Measurements from ENCODE around the gene MICALL2. TPM values are rescaled to one million over a fixed set of nuclear protein-coding genes. Genes with fewer than 3 reads are reported as not detected.

Gene MICALL2
- total and polyA plus RNA-seq, 12 donors = 7.9 to 1,057 (median 77.7) TPM

DNA sequence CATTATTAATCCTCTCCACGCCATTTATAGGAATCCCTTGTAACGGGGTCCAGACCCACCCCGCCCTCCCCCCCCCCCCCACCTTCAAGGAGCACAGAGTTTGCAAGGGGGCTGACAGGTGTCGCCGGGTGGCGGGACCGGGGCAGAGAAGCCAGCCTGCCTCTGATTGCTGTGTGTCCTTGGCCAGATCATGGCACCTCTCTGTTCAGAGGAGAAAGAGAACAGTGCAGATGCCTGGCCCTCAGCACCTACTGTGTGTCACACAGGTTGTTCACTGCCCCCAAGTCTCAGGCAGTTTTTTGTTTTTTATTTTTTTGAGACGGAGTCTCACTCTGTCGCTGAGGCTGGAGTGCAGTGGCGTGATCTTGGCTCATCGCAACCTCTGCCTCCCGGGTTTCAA, 5.4 kb upstream of the MICALL2 start:
- Histone ChIP-seq H3K27ac (no peak overlapping the region), H3K4me1 (replicated peaks in 1 of 2) (peaks cover 31 to 41% of the 10 kb centered on the region in 2 donors), H3K4me3 (no peak overlapping the region), H3K9me3 (replicated peaks in 1 of 3) (no peaks in the 10 kb centered on the region), H3K36me3 (replicated peaks in 1 of 2) (peaks cover 0 to 6% of the 10 kb centered on the region in 2 donors), H3K27me3 (no peaks in the 10 kb centered on the region)
- intact Hi-C loops (cut with DNase I) = no loop called here
- no peak for TF ChIP-seq POLR2A (IDR thresholded peaks at IDR 0.05)
- TF ChIP-seq, protein P1, sequence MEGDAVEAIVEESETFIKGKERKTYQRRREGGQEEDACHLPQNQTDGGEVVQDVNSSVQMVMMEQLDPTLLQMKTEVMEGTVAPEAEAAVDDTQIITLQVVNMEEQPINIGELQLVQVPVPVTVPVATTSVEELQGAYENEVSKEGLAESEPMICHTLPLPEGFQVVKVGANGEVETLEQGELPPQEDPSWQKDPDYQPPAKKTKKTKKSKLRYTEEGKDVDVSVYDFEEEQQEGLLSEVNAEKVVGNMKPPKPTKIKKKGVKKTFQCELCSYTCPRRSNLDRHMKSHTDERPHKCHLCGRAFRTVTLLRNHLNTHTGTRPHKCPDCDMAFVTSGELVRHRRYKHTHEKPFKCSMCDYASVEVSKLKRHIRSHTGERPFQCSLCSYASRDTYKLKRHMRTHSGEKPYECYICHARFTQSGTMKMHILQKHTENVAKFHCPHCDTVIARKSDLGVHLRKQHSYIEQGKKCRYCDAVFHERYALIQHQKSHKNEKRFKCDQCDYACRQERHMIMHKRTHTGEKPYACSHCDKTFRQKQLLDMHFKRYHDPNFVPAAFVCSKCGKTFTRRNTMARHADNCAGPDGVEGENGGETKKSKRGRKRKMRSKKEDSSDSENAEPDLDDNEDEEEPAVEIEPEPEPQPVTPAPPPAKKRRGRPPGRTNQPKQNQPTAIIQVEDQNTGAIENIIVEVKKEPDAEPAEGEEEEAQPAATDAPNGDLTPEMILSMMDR (IDR thresholded peaks at IDR 0.05) = no peak
- DNase-seq = no peak
- WGBS, 4 donors = 62 to 77% (median 72%) methylated on average over 7 to 12 of the region's 12 CpGs

DNA sequence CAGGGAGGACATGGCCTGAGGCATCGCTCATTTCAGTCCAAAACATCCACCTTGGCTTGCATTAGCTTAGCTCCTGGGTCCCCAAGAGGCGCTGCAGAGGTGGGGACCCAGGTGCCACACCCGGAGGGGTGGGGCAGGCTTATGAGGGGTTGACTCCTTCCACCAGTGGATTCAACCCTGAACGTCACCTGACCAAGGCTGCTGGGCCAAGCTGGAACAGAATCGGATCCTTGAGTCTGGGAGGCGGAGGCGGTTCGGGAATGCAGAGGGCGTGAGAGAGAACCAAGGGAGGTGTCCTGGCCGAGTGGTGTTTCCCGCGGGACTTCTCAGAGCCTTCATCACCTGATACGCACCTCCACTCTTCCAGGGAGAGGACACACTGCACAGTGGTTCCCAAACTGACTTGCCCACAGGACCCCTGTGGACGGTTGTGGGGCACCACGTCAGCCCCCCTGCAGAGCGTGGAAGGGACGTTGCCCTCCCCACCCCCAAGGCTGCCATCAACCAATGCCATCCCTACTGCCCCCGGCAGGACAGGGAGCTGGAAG, 4.5 kb upstream of the MICALL2 start:
- WGBS, 4 donors = 49 to 63% (median 59%) methylated on average over 8 to 18 of the region's 18 CpGs

DNA sequence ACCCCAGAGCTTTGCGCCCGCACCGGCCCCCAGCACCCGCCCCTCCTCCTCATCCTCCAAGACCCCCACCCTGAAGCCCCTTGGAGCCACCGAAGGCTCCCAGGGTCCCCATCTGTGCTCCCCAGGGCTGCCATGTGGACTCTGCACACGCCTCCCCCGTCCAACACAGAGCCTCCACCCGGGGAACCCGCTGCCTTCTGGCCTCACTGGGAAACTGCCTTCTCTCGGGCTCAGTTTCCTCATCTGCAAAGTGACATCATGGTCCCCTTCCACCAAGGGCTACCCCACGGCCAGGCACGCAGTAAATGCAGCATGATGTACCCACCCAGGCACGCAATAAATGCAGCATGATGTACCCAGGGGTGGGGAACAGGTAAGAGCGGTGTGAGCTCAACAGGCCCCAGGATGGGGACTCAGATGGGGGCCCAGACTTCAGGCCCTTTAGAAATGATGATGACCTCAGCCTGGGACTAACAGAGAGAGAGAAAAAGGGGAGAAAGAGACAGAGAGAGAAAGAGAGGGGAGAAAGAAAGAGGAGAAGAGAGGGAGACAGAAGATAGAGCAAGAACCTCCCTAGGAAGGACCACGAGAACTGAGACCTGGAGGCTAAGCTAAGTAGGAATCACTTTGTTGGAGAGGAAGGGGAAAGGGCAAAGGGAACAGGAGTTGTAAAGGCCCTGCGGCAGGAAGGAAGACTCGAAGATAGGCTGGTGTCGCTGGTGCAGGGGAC, 2.5 kb upstream of the MICALL2 start:
- Histone ChIP-seq H3K9me3 (replicated peaks in 1 of 3) (no peaks in the 10 kb centered on the region), H3K27me3 (no peaks in the 10 kb centered on the region), H3K36me3 (replicated peaks in 1 of 2) (no peaks in the 10 kb centered on the region), H3K27ac (peak overlapping the region; percentile 37 to 97 (median 82)), H3K4me1 (replicated peaks in 1 of 2) (peaks cover 47 to 56% of the 10 kb centered on the region in 2 donors), H3K4me3 (peak overlapping the region in 1 of 4 donors; percentile 63)
- no peak for DNase-seq
- TF ChIP-seq POLR2A (IDR thresholded peaks at IDR 0.05) = no peak
- TF ChIP-seq, protein P1 (IDR thresholded peaks at IDR 0.05) = no peak
- 54 to 71% (median 64%) methylated on average over 12 to 18 of the region's 18 CpGs for WGBS, 4 donors
- intact Hi-C loops (cut with DNase I) = no loop called here

More for the DNA sequence above, 4.5 kb upstream of the MICALL2 start:
- intact Hi-C loops (cut with DNase I) = no loop called here
- H3K27me3 ChIP-seq = no peaks in the 10 kb centered on the region
- no peaks in the 10 kb centered on the region for H3K36me3 ChIP-seq (replicated peaks in 1 of 2)
- no peak overlapping the region for H3K27ac ChIP-seq
- no peaks in the 10 kb centered on the region for H3K9me3 ChIP-seq (replicated peaks in 1 of 3)
- no peak overlapping the region for H3K4me3 ChIP-seq
- TF ChIP-seq, protein P1 (IDR thresholded peaks at IDR 0.05) = no peak
- TF ChIP-seq POLR2A (IDR thresholded peaks at IDR 0.05) = no peak
- H3K4me1 ChIP-seq (replicated peaks in 1 of 2) = peaks cover 31 to 42% of the 10 kb centered on the region in 2 donors
- peak in 1 of 7 donors; percentile 49 for DNase-seq

DNA sequence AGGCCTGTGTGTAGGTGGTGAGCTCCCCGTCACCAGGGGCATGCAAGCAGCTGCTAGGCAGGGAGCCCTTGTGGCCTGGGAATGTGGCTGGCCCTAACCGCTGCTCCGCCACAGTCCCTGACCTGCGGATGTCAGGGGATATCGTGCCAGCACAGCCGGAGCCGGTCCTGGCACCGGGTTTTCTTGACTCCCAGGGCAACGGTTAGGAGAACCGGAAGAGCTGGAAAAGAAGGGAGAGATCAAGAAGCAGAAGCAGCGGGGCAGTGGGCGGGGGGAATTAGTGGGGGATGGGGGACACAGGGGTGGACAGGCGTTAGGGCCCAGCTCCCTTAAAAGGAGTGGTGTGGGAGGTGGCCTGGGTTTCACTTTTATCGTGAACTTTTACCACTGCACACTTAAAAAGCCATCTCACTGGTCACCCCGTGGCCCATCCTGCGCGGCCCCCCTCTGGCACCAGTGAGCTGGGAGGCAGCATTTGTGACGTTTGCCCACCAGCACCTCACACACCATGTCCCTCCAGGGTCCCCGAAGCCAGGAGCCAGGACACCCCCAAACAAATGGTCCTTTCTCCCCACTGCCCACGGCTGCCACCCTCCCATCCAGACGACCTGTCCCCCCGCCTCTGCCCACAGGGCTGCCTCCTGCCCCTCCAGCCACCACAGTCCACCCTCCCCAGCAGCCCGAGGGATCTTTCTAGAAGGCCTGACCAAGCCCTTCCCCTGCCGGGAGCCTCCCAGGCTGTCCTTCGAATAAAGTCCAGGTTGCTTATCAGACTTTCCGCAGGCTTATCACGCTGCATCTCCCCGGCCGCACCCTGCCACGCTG, 1.8 kb upstream of the MICALL2 start:
- WGBS, 4 donors = 11 to 23% (median 14%) methylated on average over 21 to 30 of the region's 30 CpGs
- Histone ChIP-seq H3K4me1 (replicated peaks in 1 of 2) (peaks cover 47 to 57% of the 10 kb centered on the region in 2 donors), H3K4me3 (peak overlapping the region in 1 of 4 donors; percentile 63), H3K9me3 (replicated peaks in 1 of 3) (no peaks in the 10 kb centered on the region), H3K36me3 (replicated peaks in 1 of 2) (no peaks in the 10 kb centered on the region), H3K27ac (peak overlapping the region; percentile 47 to 97 (median 82)), H3K27me3 (no peaks in the 10 kb centered on the region)
- peak; percentile 68 to 88 (median 84) for DNase-seq
- TF ChIP-seq, protein P1 (IDR thresholded peaks at IDR 0.05) = peak in 1 of 6 experiments; percentile 13
- peak; percentile 22 to 45 for TF ChIP-seq POLR2A (IDR thresholded peaks at IDR 0.05)
- intact Hi-C loops (cut with DNase I) = no loop called here

Measured in adrenal gland (tissue), 12 donors.